ENCODE results near the gene FAU. TPM values are rescaled to one million over a fixed set of nuclear protein-coding genes. Genes with fewer than 3 reads are reported as not detected.

Gene FAU
- total and polyA plus RNA-seq, 9 of the 15 experiments (the other 6 are each of a cell fraction or from before 2014, with no cell fraction given): 433 to 1,827 (median 942) TPM

- no peak for TF ChIP-seq SIRT6 (IDR thresholded peaks at IDR 0.05; ENCODE audit: low read depth, low read length)
- TF ChIP-seq YY1 (IDR thresholded peaks at IDR 0.05; ENCODE audit: borderline replicate concordance in 1 of 3, control insufficient read depth in 1 of 3, extremely low read depth in 1 of 3, insufficient read depth in 3 of 3, insufficient read length in 1 of 3, insufficient replicate concordance in 2 of 3, low read depth in 1 of 3, low read length in 2 of 3): peak; percentile 37 to 85 (median 47)
These were observed 25.6 kb upstream of the FAU start (continued) for GRCh38 chr11:65147352-65148075.

GRCh38 chr11:65141896-65142494 is 20.1 kb upstream of the FAU start:
- FAIRE-seq: no peak

More at GRCh38 chr11:65141896-65142494, 20.1 kb upstream of the FAU start:
- Histone ChIP-seq H3K4me1 (replicated peaks in 1 of 2; ENCODE audit: control insufficient read depth in 2 of 2, insufficient read depth in 2 of 2, low read length in 2 of 2) (no peaks in the 10 kb centered on the region), H3K9ac (ENCODE audit: insufficient read depth in 1 of 2, low read depth in 2 of 2, low read length in 2 of 2) (no peak overlapping the region), H3K9me3 (replicated peaks; ENCODE audit: control insufficient read depth, insufficient read depth, low read depth, low read length) (no peaks in the 10 kb centered on the region), H3K4me3 (no peak overlapping the region), H3K27ac (ENCODE audit: extremely low read depth, low read depth, low read length) (no peak overlapping the region), H3K9me1 (ENCODE audit: control insufficient read depth, insufficient read depth, low read length) (no peaks in the 10 kb centered on the region), H3K4me2 (ENCODE audit: insufficient read depth, low read length) (no peak overlapping the region), H3K36me3 (ENCODE audit: control insufficient read depth, insufficient read depth, low read length) (no peaks in the 10 kb centered on the region), H3K27me3 (ENCODE audit: control insufficient read depth in 2 of 2, insufficient read depth in 2 of 2, low read length in 2 of 2) (no peaks in the 10 kb centered on the region), H4K20me1 (replicated peaks; ENCODE audit: control insufficient read depth, insufficient read depth, low read length) (no peaks in the 10 kb centered on the region), H3K79me2 (ENCODE audit: control insufficient read depth, insufficient read depth, low read length) (no peaks in the 10 kb centered on the region), H2AFZ (ENCODE audit: low read depth, low read length) (no peak overlapping the region)
- ATAC-seq: no peak
- ChIA-PET CTCF (ENCODE audit: low intra/inter-chr PET ratio) (no interaction called here), POLR2A (interaction anchor here (1.0 kb wide), 1 partner anchor 29 kb away, joined by 4 read pairs; no protein-coding TSS in a partner anchor)
- intact Hi-C loops (cut with micrococcal nuclease): no loop called here
- DNase-seq (ENCODE audit: extremely low read depth in 1 of 4, low spot score in 3 of 4): no peak
- TF ChIP-seq ERF (CRISPR knock-in tag; IDR thresholded peaks at IDR 0.05) (no peak), CEBPZ (IDR thresholded peaks at IDR 0.05; ENCODE audit: borderline replicate concordance, low read depth, low read length) (no peak), TFAM (CRISPR knock-in tag; conservative IDR thresholded peaks at IDR 0.05) (no peak), POLR2H (tag; IDR thresholded peaks at IDR 0.05; ENCODE audit: low read depth) (no peak), MAFK (IDR thresholded peaks at IDR 0.05; ENCODE audit: low read length) (no peak), CREB3L1 (IDR thresholded peaks at IDR 0.05; ENCODE audit: borderline replicate concordance, low read depth) (no peak)
- BruUV-seq (replicated peaks): no TSS peak
- in situ Hi-C loops (cut with MboI): no loop called here
- 77% methylated on average over 7 of the region's 7 CpGs for WGBS (ENCODE audit: insufficient coverage, low coverage, missing lambda C conversion rate)
